ENCODE measurements around the gene ST8SIA6. TPM values are rescaled to one million over a fixed set of nuclear protein-coding genes. Genes with fewer than 3 reads are reported as not detected.

The ST8SIA6 gene
- total RNA-seq, 1 experiment from 2014 or later, result not detected

GRCh38 chr10:17475661-17476060 is 21.3 kb upstream of the ST8SIA6 start:
- Histone ChIP-seq H3K9me3 (ENCODE audit: low read length) (no peaks in the 10 kb centered on the region), H3K9ac (ENCODE audit: low read length) (no peak overlapping the region), H3K27me3 (ENCODE audit: low read length) (no peaks in the 10 kb centered on the region), H3K79me2 (ENCODE audit: low read length) (no peaks in the 10 kb centered on the region), H3K27ac (ENCODE audit: low read length) (no peak overlapping the region), H4K20me1 (ENCODE audit: low read length) (no peaks in the 10 kb centered on the region), H3K4me3 (ENCODE audit: low read length) (no peak overlapping the region), H3F3A (ENCODE audit: low read length, unreplicated experiment) (no peaks in the 10 kb centered on the region), H3K9me2 (replicated peaks; ENCODE audit: low read length) (no peaks in the 10 kb centered on the region), H2AFZ (ENCODE audit: low read length) (no peak overlapping the region), H3K36me3 (ENCODE audit: low read depth, low read length) (no peaks in the 10 kb centered on the region), H3K4me1 (ENCODE audit: insufficient read depth, low read length) (no peaks in the 10 kb centered on the region), H3K4me2 (ENCODE audit: low read length) (no peak overlapping the region)
- no peak for TF ChIP-seq EZH2 (IDR thresholded peaks at IDR 0.05; ENCODE audit: low read length, unreplicated experiment)
- no peak for TF ChIP-seq EZH2phosphoT487 (IDR thresholded peaks at IDR 0.05; ENCODE audit: borderline replicate concordance, low read length)
- no peak for TF ChIP-seq CTCF (conservative IDR thresholded peaks at IDR 0.05; ENCODE audit: low read depth, low read length)
- intact Hi-C loops (cut with micrococcal nuclease), result no loop called here
- ChIA-PET CTCF (no interaction called here), POLR2A (ENCODE audit: unreplicated experiment) (no interaction called here)
- ATAC-seq (no peak), DNase-seq (no peak)
- BruUV-seq (replicated peaks), result no TSS peak

- H3K9me2 ChIP-seq (replicated peaks; ENCODE audit: low read length), result no peaks in the 10 kb centered on the region
- H3K27ac ChIP-seq (ENCODE audit: low read length), result no peak overlapping the region
- H3K27me3 ChIP-seq (ENCODE audit: low read length), result no peaks in the 10 kb centered on the region
- peak; percentile 16 for DNase-seq
- H4K20me1 ChIP-seq (ENCODE audit: low read length), result no peaks in the 10 kb centered on the region
- intact Hi-C loops (cut with micrococcal nuclease), result no loop called here
- no peak overlapping the region for H3K9ac ChIP-seq (ENCODE audit: low read length)
- ChIA-PET POLR2A (ENCODE audit: unreplicated experiment) (no interaction called here), CTCF (interaction anchor here (0.6 to 0.7 kb wide), 3 partner anchors 23 to 102 kb away, joined by 3 to 6 read pairs (median 3); no protein-coding TSS in a partner anchor)
- no peaks in the 10 kb centered on the region for H3K79me2 ChIP-seq (ENCODE audit: low read length)
- no peak for ATAC-seq
- H3K4me3 ChIP-seq (ENCODE audit: low read length), result no peak overlapping the region
- H3K36me3 ChIP-seq (ENCODE audit: low read depth, low read length), result no peaks in the 10 kb centered on the region
- H3K4me1 ChIP-seq (ENCODE audit: insufficient read depth, low read length), result no peaks in the 10 kb centered on the region
- BruUV-seq (replicated peaks), result no TSS peak
- H3K9me3 ChIP-seq (ENCODE audit: low read length), result no peaks in the 10 kb centered on the region
- no peak overlapping the region for H2AFZ ChIP-seq (ENCODE audit: low read length)
- no peaks in the 10 kb centered on the region for H3F3A ChIP-seq (ENCODE audit: low read length, unreplicated experiment)
- no peak overlapping the region for H3K4me2 ChIP-seq (ENCODE audit: low read length)
- TF ChIP-seq CTCF (conservative IDR thresholded peaks at IDR 0.05; ENCODE audit: low read depth, low read length) (no peak; the same call in 1 of the 2 replicates), EZH2 (IDR thresholded peaks at IDR 0.05; ENCODE audit: low read length, unreplicated experiment) (no peak), EZH2phosphoT487 (IDR thresholded peaks at IDR 0.05; ENCODE audit: borderline replicate concordance, low read length) (no peak)
Observed at GRCh38 chr10:17474595-17475323, 20.4 kb upstream of the ST8SIA6 start.

DNA sequence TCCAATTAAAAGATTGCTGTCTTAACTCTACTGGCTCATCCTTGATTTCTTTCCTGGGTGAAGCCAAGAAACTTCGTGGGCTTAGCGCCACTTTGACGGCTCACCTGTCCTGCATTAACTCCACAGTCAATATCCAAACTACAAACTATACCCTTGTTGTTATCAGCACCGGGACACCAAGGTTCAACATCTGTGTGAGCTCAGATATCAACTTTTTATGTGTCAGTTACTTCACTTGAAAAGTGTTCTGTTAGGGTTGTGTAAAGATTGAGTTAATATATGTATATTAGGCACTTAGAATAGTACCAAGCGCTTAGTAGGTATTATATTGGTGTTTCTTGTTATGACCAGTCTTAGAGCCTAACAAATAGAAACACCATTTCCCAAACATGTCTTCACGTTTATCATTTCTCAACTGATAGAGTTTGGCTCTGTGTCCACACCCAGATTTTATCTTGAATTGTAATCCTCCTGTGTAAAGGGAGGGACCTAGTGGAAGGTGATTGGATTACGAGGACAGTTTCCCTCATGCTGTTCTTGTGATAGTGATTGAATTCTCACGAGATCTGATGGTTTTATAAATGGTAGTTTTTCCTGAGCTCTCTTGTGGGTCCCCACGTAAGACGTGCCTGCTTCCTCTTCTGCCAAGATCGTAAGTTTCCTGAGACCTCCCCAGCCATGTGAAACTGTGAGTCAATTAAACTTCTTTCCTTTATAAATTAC is 19.0 kb upstream of the ST8SIA6 start:
- Histone ChIP-seq H3K9me2 (replicated peaks; ENCODE audit: low read length) (no peaks in the 10 kb centered on the region), H3K79me2 (ENCODE audit: low read length) (no peaks in the 10 kb centered on the region), H3K4me2 (ENCODE audit: low read length) (no peak overlapping the region), H3K4me1 (ENCODE audit: insufficient read depth, low read length) (no peaks in the 10 kb centered on the region), H3K27me3 (ENCODE audit: low read length) (no peaks in the 10 kb centered on the region), H3F3A (ENCODE audit: low read length, unreplicated experiment) (no peaks in the 10 kb centered on the region), H3K27ac (ENCODE audit: low read length) (no peak overlapping the region), H3K9ac (ENCODE audit: low read length) (no peak overlapping the region), H2AFZ (ENCODE audit: low read length) (no peak overlapping the region), H3K4me3 (ENCODE audit: low read length) (no peak overlapping the region), H4K20me1 (ENCODE audit: low read length) (no peaks in the 10 kb centered on the region), H3K36me3 (ENCODE audit: low read depth, low read length) (no peaks in the 10 kb centered on the region), H3K9me3 (ENCODE audit: low read length) (no peaks in the 10 kb centered on the region)
- ATAC-seq (no peak), DNase-seq (no peak)
- no peak for TF ChIP-seq CTCF (conservative IDR thresholded peaks at IDR 0.05; ENCODE audit: low read depth, low read length)
- TF ChIP-seq EZH2phosphoT487 (IDR thresholded peaks at IDR 0.05; ENCODE audit: borderline replicate concordance, low read length), result no peak
- no peak for TF ChIP-seq EZH2 (IDR thresholded peaks at IDR 0.05; ENCODE audit: low read length, unreplicated experiment)
- intact Hi-C loops (cut with micrococcal nuclease), result no loop called here
- no TSS peak for BruUV-seq (replicated peaks)
- ChIA-PET CTCF (no interaction called here), POLR2A (ENCODE audit: unreplicated experiment) (no interaction called here)
